ENCODE data around the gene AMMECR1L.
"Not testable (repeated sequence)": the region's sequence is repeated elsewhere in the genome, so short reads cannot be mapped to it uniquely, and the experiment has no call there.

DNA sequence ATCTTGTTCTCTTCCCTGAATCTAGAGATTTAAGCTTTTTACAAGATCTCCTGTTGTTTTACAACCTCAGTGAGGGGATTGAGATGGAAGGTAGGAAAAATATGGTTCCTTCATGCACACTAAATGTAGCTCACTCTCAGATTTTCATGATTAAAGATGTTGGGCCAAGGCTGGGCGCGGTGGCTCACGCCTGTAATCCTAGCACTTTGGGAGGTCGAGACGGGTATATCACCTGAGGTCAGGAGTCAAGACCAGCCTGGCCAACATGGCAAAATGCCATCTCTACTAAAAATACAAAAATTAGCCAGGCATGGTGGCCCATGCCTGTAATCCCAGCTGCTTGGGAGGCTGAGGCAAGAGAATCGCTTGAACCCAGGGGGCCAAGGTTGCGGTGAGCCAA, 5.0 kb upstream of the AMMECR1L start:
- TF ChIP-seq, protein P1, sequence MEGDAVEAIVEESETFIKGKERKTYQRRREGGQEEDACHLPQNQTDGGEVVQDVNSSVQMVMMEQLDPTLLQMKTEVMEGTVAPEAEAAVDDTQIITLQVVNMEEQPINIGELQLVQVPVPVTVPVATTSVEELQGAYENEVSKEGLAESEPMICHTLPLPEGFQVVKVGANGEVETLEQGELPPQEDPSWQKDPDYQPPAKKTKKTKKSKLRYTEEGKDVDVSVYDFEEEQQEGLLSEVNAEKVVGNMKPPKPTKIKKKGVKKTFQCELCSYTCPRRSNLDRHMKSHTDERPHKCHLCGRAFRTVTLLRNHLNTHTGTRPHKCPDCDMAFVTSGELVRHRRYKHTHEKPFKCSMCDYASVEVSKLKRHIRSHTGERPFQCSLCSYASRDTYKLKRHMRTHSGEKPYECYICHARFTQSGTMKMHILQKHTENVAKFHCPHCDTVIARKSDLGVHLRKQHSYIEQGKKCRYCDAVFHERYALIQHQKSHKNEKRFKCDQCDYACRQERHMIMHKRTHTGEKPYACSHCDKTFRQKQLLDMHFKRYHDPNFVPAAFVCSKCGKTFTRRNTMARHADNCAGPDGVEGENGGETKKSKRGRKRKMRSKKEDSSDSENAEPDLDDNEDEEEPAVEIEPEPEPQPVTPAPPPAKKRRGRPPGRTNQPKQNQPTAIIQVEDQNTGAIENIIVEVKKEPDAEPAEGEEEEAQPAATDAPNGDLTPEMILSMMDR (IDR thresholded peaks at IDR 0.05) = not testable (repeated sequence)
- not testable (repeated sequence) for TF ChIP-seq POLR2A (IDR thresholded peaks at IDR 0.05)

All from esophagus squamous epithelium (tissue), 4 donors.